HCT116 (cell line): ENCODE measurements around the gene MSL3. TPM values are rescaled to one million over a fixed set of nuclear protein-coding genes. Genes with fewer than 3 reads are reported as not detected.

Experiments
- ATAC-seq: fragments of 200-7000 bp; cut with Tn5 transposase; 2 replicates; pipeline ENCODE4 v1.9.1; 2020; ENCODE audit warnings: mild to moderate bottlenecking, moderate library complexity
- BruUV-seq: library from RNA; stranded (reverse); fragments of 400-500 nt; replicated peaks from 2 replicates; lab custom pipeline; 2021; lab: Mats Ljungman, UMichigan
- CTCF ChIA-PET: fragments of 300-600 bp; sonication (Branson Sonifier 250); formaldehyde crosslinking; loops from one replicate; lab custom pipeline; 2021; ENCODE audit warnings: antibody characterized with exemption; lab: Charles Lee
- POLR2A ChIA-PET: fragments of 300-600, 350-600 bp; sonication (Branson Sonifier 250); formaldehyde crosslinking; loops from one replicate; lab custom pipeline; 2021; ENCODE audit warnings: antibody characterized with exemption; lab: Charles Lee
- RAD21 ChIA-PET, 2 experiments: fragments of 300-600 bp; sonication (Branson Sonifier 250); formaldehyde crosslinking; loops; one replicate each; lab custom pipeline; 2023; ENCODE audit warnings: low total read pairs in 2 of 2; ENCODE audit not compliant: uncharacterized antibody in 2 of 2, unreplicated experiment in 2 of 2, low non-redundant PET in 1 of 2; lab: Charles Lee
- DNase-seq: peaks from one replicate; pipeline ENCODE4 v3.0.0-alpha.2; 2010; ENCODE audit warnings: low read depth, low spot score
- H2AFZ ChIP-seq: fragments of 200-600 bp; shearing (Covaris generic), sonication (generic); 2 replicates; pipeline ENCODE4 v1.6.1; 2017; ENCODE audit warnings: low read depth, mixed run types, mixed read lengths, antibody characterized with exemption, low read length; ENCODE audit not compliant: poor library complexity, severe bottlenecking
- H3K27ac ChIP-seq: 2 replicates; pipeline ENCODE4 v1.5.1; 2012; ENCODE audit warnings: low read depth, low read length
- H3K27me3 ChIP-seq: fragments of 200-600 bp; sonication (generic); 2 replicates; pipeline ENCODE4 v1.6.1; 2016; ENCODE audit warnings: mixed run types, low read length, mixed read lengths; ENCODE audit not compliant: insufficient read depth
- H3K36me3 ChIP-seq, 2 experiments: fragments of 200-500 bp in 1 of 2; fragments of 200-600 bp in 1 of 2; sonication (Bioruptor generic) in 1 of 2; sonication (generic) in 1 of 2; 2 replicates each; pipeline versions ENCODE4 v1.5.1 to v1.6.1; 2014 to 2016; ENCODE audit warnings: low read length in 2 of 2, inconsistent platforms in 1 of 2, mixed read lengths in 1 of 2, mixed run types in 1 of 2; ENCODE audit not compliant: insufficient read depth in 2 of 2, control insufficient read depth in 1 of 2
- H3K4me1 ChIP-seq, 2 experiments: fragments of 200-600 bp in 1 of 2; sonication (generic) in 1 of 2; 2 replicates each; pipeline versions ENCODE4 v1.5.1 to v1.6.1; 2012 to 2017; ENCODE audit warnings: low read length in 2 of 2, inconsistent platforms in 1 of 2, mild to moderate bottlenecking in 1 of 2, mixed read lengths in 1 of 2, mixed run types in 1 of 2, moderate library complexity in 1 of 2; ENCODE audit not compliant: insufficient read depth in 2 of 2, control insufficient read depth in 1 of 2
- H3K4me2 ChIP-seq: fragments of 200-600 bp; sonication (generic); 2 replicates; pipeline ENCODE4 v1.6.1; 2017; ENCODE audit warnings: mixed run types, low read length, mixed read lengths
- H3K4me3 ChIP-seq, 2 experiments: fragments of 200-600 bp in 1 of 2; sonication (generic) in 1 of 2; replicated peaks in 1 of 2; 2 replicates each; pipeline ENCODE4 v1.5.1; 2011 to 2016; ENCODE audit warnings: low read length in 2 of 2, control low read depth in 1 of 2, low read depth in 1 of 2, mild to moderate bottlenecking in 1 of 2, mixed read lengths in 1 of 2, mixed run types in 1 of 2
- H3K79me2 ChIP-seq: fragments of 200-600 bp; sonication (generic); 2 replicates; pipeline ENCODE4 v1.6.1; 2017; ENCODE audit warnings: mild to moderate bottlenecking, mixed run types, low read length, moderate library complexity, mixed read lengths; ENCODE audit not compliant: insufficient read depth
- H3K9ac ChIP-seq: fragments of 200-600 bp; sonication (generic); 2 replicates; pipeline ENCODE4 v1.6.1; 2016; ENCODE audit warnings: low read length, mixed read lengths
- H3K9me2 ChIP-seq: fragments of 200-600 bp; sonication (generic), shearing (Covaris generic); 2 replicates; pipeline ENCODE4 v1.6.1; 2017; ENCODE audit warnings: mixed run types, mild to moderate bottlenecking, moderate library complexity; ENCODE audit not compliant: insufficient read depth
- H3K9me3 ChIP-seq, 2 experiments: fragments of 200-500 bp in 1 of 2; fragments of 200-600 bp in 1 of 2; sonication (Bioruptor generic) in 1 of 2; sonication (generic) in 1 of 2; 2 replicates each; pipeline ENCODE4 v1.6.1; 2014 to 2017; ENCODE audit warnings: low read length in 2 of 2, mixed read lengths in 2 of 2, inconsistent platforms in 1 of 2, low read depth in 1 of 2, mild to moderate bottlenecking in 1 of 2, mixed run types in 1 of 2, moderate library complexity in 1 of 2; ENCODE audit not compliant: control insufficient read depth in 1 of 2, insufficient read depth in 1 of 2
- H4K20me1 ChIP-seq: fragments of 200-600 bp; sonication (generic), shearing (Covaris generic); 2 replicates; pipeline ENCODE4 v1.6.1; 2017; ENCODE audit warnings: mixed run types, mild to moderate bottlenecking, moderate library complexity; ENCODE audit not compliant: insufficient read depth
- CBX3 ChIP-seq: IDR thresholded peaks from 2 replicates; pipeline ENCODE4 v1.6.1; 2012; ENCODE audit warnings: low read depth
- CTCF ChIP-seq, 3 experiments: fragments of 200-600 bp in 1 of 3; sonication (generic) in 1 of 3; IDR thresholded peaks in 2 of 3; conservative IDR thresholded peaks in 1 of 3; 2 replicates each; pipeline ENCODE4 v1.5.1; 2012 to 2017; ENCODE audit warnings: low read depth in 2 of 3, low read length in 2 of 3, antibody characterized with exemption in 1 of 3, borderline replicate concordance in 1 of 3, control low read depth in 1 of 3, mild to moderate bottlenecking in 1 of 3, mixed read lengths in 1 of 3, mixed run types in 1 of 3, moderate library complexity in 1 of 3; ENCODE audit not compliant: insufficient read depth in 1 of 3
- EGR1 ChIP-seq: IDR thresholded peaks from 2 replicates; pipeline ENCODE4 v1.6.1; 2012; ENCODE audit warnings: low read depth
- ELF1 ChIP-seq: IDR thresholded peaks from 2 replicates; pipeline ENCODE4 v1.6.1; 2012; ENCODE audit warnings: low read depth, borderline replicate concordance
- EZH2 ChIP-seq: fragments of 200-600 bp; sonication (generic); IDR thresholded peaks from 2 replicates; pipeline ENCODE4 v1.6.1; 2017; ENCODE audit warnings: antibody characterized with exemption, mixed run types
- EZH2phosphoT487 ChIP-seq: fragments of 200-600 bp; IDR thresholded peaks from 2 replicates; pipeline ENCODE4 v1.6.1; 2018; ENCODE audit warnings: antibody characterized with exemption, borderline replicate concordance
- FOSL1 ChIP-seq: IDR thresholded peaks from 2 replicates; pipeline ENCODE4 v1.6.1; 2012; ENCODE audit warnings: low read depth
- SIN3A ChIP-seq: IDR thresholded peaks from 2 replicates; pipeline ENCODE4 v1.6.1; 2012; ENCODE audit warnings: low read depth
- SP1 ChIP-seq: IDR thresholded peaks from 2 replicates; pipeline ENCODE4 v1.6.1; 2012; ENCODE audit warnings: low read depth
- YY1 ChIP-seq: IDR thresholded peaks from 2 replicates; pipeline ENCODE4 v1.6.1; 2011; ENCODE audit warnings: low read length, low read depth, moderate library complexity, mild to moderate bottlenecking; ENCODE audit not compliant: insufficient replicate concordance; ENCODE audit errors: extremely low read depth
- intact Hi-C: fragments of 100-400 bp; cut with micrococcal nuclease; formaldehyde crosslinking; loops from 2 replicates; pipeline ENCODE4 v1.10.0; 2022
- total RNA-seq: library from RNA; stranded (reverse); gene quantifications from one replicate; pipeline ENCODE4 v1.2.1, GENCODE V29; 2021; ENCODE audit not compliant: unreplicated experiment

Gene MSL3
- total RNA-seq, 1 experiment from 2014 or later: 12.0 TPM

- Histone ChIP-seq H3K27me3 (no peaks in the 10 kb centered on the region), H3K27ac (no peak overlapping the region), H3K4me3 (no peak overlapping the region)
- POLR2A ChIA-PET: no interaction called here
- TF ChIP-seq EZH2: no peak
- TF ChIP-seq YY1: no peak
- no peak for TF ChIP-seq FOSL1
- no peak for TF ChIP-seq EGR1
- no peak for TF ChIP-seq SP1
- TF ChIP-seq, all 23 proteins: peak for 0
- Histone ChIP-seq H3K4me1 (no peaks in the 10 kb centered on the region), H3K36me3 (no peaks in the 10 kb centered on the region), H3K9me2 (no peaks in the 10 kb centered on the region), H3K9ac (no peak overlapping the region), H3K9me3 (no peaks in the 10 kb centered on the region), H4K20me1 (no peaks in the 10 kb centered on the region), H2AFZ (no peak overlapping the region), H3K4me2 (no peak overlapping the region), H3K79me2 (no peaks in the 10 kb centered on the region)
- intact Hi-C loops: no loop called here
- RAD21 ChIA-PET: no interaction called here
- DNase-seq (no peak), ATAC-seq (no peak)
- CTCF ChIA-PET: no interaction called here
- BruUV-seq: no TSS peak
Measured at GRCh38 chrX:11793734-11794133, 35.7 kb downstream of the MSL3 start.

GRCh38 chrX:11813341-11813740 is 55.3 kb downstream of the MSL3 start:
- POLR2A ChIA-PET: no interaction called here
- no TSS peak for BruUV-seq
- intact Hi-C loops: no loop called here

More at GRCh38 chrX:11813341-11813740, 55.3 kb downstream of the MSL3 start:
- Histone ChIP-seq H3K27me3 (no peaks in the 10 kb centered on the region), H3K36me3 (no peaks in the 10 kb centered on the region), H3K9me2 (no peaks in the 10 kb centered on the region), H3K9ac (no peak overlapping the region), H3K9me3 (no peaks in the 10 kb centered on the region), H3K4me3 (no peak overlapping the region), H3K79me2 (no peaks in the 10 kb centered on the region), H4K20me1 (no peaks in the 10 kb centered on the region), H2AFZ (no peak overlapping the region), H3K27ac (no peak overlapping the region), H3K4me2 (no peak overlapping the region), H3K4me1 (no peaks in the 10 kb centered on the region)
- ChIA-PET RAD21 (no interaction called here), CTCF (no interaction called here)
- ATAC-seq (no peak), DNase-seq (no peak)
- TF ChIP-seq EZH2phosphoT487 (no peak), SIN3A (no peak), SP1 (no peak), CBX3 (no peak), ELF1 (no peak), EZH2 (no peak), YY1 (no peak), CTCF (IDR thresholded peaks at IDR 0.05 in 2 of 3, conservative IDR thresholded peaks at IDR 0.05 in 1 of 3; ENCODE audit: borderline replicate concordance in 1 of 3, insufficient read depth in 1 of 3, low read depth in 2 of 3, low read length in 2 of 3) (no peak)

Other genes starting within 250 kb of the MSL3 start
- 0.10 TPM for gene ARHGAP6, start 92.3 kb upstream of the MSL3 start, total RNA-seq